NCI-H345 treated with DMSO at 0.1 percent for 48 hours (cell line): ENCODE measurements around the gene SP3.
"Not testable (repeated sequence)": the region's sequence is repeated elsewhere in the genome, so short reads cannot be mapped to it uniquely, and the experiment has no call there.

ENCODE experiments used
- DNase-seq: peaks from one replicate; lab custom pipeline; 2025; ENCODE audit not compliant: unreplicated experiment; lab: John Stamatoyannopoulos, UW

The SP3 gene

DNA sequence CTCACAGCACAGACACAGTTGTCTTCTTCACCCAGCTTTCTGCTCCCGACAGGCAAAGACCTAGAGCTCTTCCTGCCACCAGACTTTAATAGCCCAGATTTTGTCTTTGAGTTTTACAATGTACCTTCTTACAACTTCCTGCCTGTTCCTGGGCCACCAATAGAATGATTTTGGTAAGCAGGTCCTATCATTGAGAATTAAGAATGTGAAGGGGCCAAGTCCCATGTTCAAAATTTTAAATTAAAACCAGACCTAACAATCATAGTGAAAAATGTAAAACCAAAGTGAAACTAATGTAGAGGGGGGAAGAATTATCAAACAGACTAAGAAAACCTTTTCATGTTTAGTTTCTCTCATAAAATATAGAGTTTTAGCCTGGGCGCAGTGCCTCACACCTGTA is 72.8 kb downstream of the SP3 start:
- DNase-seq, result no peak

DNA sequence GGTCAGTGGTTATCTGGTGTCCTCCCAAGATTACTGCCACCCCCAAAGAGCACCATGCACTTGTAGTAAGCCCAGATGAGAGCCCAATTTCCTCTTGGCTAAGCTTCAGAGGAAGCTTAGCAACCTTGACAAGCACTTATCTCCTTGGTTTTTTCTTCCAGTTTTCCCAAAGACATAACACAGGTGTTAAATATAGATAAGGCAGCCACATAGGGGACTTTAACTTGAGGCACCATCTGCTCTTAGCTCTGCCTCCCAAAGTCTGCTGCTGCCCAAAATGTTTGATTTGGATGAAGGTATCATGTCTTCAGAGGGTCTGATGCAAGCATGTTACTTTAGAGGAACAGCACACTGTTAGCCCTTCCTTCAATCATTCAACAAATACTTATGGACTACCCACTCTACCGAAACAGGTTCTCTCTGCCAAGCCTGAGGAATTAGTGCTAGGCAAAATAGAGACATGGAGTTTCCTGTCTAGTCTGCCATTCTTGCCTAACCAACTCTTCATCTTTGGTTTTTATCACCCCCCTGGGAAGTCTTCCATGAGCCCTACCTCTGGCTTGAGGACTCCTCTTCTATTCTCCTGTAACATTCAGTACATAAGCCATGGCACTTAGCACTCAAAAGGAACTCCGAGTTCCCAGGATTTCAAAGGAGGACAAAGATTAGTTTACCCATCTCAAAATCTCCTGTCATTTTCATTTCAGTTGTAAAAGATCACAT is 73.7 kb downstream of the SP3 start:
- no peak for DNase-seq

DNA sequence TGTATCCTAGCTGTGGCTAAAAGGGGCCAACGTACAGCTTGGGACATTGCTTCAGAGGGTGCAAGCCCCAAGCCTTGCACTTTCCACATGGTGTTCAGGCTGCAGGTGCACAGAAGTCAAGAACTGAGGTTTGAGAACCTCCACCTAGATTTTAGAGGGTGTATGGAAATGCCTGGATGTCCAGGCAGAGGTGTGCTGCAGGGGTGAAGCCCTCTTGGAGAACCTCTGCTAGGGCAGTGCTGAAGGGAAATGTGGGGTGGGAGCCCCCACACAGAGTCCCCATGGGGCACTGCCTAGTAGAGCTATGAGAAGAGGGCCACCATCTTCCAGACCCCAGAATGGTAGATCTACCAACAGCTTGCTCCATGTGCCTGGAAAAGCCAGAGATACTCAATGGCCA is 75.7 kb downstream of the SP3 start:
- not testable (repeated sequence) for DNase-seq

DNA sequence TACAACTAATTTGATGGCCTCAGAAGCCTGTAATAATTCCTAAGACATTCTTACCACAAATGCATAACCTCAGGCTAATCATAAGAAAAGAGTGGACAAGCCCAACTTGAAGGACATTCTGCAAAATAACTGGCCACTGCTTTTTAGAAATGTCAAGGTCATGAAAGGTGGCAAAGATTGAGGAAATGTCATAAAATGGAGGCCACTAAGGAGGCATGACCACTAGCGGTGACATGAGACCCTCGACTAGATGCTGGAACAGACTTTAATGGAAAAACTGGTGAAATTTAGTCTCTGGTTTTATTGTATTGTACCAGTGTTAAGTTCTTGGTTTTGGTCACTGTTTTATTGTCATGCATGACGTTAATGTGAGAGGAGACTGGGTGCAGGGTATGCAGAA is 78.6 kb downstream of the SP3 start:
- no peak for DNase-seq

DNA sequence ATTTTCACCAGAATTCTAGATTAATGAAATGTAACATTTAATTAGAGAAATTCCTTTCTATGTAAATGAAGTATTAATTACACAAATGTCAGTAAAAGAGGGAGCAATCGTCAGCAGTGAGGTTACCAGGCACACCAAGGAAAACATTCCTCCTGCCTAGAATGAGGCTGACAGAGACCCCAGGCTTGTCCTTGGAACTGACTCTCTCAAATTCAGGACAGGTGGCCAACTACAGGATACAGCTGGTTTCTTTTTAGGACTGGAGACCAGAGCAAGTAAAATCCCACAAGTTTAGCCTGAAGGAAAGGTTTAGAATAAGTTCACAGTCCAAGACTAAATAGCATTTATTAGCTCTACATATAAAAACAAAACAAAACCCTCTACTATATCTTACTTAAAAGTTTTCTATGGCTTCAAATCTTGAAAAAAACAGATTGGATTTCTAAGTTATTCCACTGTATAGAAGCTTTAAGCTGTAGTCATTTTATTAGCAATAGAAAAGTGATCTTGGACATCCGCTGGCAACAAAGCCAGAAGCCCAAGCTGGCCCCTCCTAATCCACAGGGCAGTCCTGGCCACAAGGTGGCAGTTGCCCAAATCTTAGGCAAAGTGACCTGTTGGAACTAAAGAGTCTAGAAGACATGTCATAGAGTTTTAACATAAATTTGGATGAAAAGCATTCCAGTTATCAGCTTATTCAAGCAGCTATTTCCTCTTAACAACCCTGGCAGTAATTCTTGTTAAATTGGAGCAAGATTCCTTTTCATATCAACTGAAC is 81.0 kb downstream of the SP3 start:
- no peak for DNase-seq

DNA sequence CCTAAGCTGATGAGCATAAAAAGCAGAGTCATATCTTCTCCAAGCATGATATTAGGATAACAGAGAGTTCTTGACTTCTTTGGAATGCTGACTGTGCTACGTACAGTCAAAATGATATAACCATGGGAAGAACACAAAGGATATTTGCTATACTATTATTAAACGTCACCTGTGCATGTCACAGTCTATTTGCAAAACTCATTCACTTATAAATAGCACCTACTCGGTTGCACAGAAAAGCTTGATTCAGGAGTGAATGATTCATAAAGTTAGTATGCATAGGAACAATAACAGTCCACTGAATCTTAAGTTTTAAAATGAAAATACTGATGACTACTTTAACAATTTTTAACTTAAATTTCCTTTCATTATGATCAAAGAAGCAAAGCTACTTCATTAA is 83.3 kb downstream of the SP3 start:
- peak; percentile 86 for DNase-seq

DNA sequence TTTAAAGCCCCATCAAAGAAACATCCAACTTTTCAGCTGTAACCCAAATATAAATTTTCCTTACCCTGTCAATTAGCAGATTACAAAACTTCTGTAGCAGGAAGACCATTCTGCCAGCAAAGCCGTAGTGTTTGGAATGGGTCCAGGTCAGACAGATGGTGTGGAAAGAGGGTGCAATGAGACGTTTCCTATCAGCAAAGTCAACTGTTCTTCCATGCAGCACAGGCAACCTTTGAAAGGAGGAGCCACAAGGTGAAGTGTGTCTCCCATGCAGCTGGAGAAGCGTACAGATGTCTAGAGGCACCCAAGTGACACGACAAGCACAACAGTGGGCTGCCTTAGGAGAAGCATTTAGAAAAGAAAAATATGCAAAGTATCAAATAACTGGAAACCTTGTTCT is 83.7 kb downstream of the SP3 start:
- DNase-seq, result peak; percentile 86

DNA sequence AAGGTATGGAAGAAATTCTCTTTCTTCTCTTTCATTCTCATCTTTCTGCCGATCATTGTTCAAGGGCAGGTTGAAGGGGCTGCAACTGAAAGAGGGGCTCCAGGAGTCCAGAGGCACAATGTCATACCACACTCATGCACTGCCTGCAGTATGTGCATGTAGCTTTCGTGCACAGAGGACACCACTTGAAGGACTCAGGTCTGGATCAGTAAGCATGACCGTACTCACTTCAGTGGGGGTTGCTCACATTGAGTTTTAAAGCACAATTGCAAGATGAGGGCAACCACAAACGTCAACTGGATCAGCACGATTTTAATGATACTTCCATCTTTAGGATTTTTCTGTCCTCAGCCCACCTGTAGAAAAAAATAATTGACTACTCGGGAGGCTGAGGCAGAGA is 84.6 kb downstream of the SP3 start:
- DNase-seq, result no peak

DNA sequence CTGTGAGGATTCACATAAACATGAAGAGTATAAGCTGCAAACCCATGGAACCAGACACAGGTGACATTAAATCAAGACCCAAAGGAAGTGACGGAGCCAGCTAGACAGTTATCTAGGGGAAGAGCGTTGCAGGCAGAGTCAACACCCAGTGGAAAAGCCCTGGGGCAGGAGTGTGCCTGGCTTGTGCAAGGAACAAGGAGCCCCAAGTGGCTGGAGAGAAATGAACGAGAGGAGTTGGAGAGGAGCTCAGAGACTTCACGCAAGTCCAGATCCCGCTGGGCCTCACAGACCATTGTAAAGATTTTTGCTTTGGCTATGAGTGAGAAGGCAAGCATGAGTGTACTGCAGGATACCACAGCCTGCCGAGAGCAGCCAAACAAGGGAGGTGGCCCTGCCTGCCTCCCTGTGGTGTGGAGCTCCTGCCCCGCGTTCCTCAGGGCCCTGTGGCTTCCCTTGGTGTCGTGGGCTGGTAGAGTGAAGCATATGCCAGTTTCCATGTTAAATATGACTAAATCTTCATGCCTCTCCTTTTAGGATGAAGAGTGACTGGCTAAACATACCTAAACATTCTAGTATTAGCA is 88.2 kb downstream of the SP3 start:
- no peak for DNase-seq

DNA sequence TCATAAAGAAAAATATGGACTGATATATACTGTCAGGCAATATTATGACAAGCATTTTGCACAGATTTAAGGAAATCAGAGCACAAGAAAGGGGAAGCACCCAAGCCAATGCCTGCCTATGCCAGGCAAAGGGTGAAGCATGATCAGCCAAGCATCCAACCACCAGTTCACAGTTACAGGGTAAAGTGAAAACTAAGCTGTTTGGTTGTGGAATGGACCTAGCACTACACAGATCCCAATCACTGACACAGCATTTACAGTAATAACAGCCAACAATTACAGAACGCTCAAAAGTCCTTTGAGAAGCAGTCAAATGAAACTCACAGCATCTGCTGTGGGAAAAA is 90.3 kb downstream of the SP3 start:
- DNase-seq, result no peak

DNA sequence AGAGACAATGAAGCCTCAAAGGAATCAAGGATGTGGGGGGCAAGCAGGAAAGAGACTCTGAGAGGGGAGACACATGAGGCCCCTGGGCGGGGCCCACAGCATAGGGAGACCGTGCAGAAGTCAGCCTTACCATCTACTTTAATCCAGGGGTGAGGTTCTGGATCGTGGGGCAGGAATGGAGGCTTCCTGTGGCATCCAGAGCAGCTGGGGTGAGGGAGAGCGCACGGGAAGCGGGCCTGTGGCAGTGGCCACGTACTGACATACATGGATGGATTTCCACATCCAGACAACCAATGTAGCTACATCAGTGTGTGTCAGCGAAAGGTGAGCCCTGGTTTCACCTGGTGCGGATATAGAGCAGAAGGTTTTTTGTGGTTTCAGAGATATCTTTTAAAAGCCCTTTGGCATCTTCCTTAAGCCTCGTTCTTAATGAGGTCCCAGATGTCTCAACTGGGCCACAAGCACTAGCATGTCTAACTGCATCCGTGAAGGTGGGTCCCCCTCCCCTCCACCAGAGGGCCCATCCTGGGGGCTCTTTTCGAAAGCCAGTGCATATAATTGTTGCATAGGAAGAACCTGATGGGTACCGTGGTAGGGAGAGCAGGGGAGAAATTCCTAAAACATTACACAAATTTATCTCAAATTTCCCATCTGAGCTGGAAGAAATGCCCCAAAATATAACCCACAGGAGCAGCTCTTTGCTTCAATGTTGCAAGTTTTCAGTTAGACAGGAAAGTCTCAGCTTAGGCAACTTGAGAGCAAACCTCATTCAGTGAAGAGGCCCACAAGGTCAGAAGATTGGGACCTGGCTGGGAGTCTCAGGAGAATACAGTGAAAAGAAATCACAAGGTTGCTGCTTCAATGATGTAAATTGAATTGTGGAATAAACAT is 90.9 kb downstream of the SP3 start:
- no peak for DNase-seq

DNA sequence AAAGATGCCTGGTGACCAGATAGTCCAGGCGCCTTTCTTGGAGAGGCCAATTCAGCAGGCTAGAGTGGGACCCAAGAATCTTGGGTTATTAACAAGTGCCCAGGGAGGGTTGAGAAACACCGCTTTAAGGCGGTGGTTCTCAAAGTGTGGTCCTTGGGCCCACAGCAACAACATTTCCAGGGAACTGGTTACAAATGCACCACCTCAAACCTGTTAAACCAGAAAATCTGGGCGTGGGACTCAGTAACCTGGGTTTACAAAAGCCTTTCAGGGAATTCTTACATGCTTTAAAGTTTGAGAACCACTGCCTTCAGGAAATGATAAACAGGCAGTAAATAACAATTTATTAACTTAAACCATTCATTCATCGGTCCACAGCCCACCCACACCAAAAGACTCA is 92.5 kb downstream of the SP3 start:
- DNase-seq, result no peak

DNA sequence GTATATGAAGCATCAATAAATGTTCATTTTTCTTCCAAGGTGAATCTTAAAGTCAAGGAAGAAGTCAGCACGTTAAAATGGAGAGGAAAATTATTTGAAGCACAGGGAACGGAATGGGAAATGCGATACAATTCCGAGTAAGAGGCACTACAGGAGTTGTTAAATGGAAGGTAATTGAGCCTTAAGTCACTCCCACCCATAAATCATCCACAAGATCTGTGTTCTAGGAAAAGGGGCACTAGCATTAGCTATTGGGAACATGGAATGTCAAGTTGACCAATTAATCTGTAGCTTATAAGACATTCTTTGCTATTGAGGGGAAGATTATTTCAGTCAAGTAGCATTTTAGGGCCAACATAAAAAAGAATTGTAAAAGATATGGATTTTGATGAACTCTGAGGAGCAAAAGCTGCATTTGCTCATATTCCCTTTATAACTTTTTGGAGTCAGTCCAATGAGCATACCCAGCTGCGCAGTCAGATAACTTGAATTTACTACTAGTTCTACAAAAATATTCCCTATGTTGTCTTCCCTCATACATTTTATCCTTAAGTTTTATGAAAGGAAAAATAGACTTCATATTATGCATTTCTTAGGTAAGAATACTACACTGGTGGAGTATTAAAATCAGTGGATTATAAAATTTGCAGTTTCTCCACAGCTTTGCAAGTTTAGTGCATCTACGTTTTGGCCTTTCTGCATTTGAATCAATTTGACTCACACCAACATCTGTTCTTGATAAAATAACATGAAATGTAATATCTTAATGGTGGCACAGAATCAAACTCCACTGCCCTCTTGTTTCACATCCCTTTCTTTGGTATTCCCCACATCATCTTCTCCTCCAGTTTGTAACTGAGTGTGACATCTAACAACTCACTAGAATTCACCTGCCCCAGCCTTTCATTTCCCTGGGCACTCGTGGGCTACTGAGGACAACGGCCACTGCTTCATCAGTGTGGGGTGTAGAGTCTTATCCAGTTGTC is 95.6 kb downstream of the SP3 start:
- no peak for DNase-seq

DNA sequence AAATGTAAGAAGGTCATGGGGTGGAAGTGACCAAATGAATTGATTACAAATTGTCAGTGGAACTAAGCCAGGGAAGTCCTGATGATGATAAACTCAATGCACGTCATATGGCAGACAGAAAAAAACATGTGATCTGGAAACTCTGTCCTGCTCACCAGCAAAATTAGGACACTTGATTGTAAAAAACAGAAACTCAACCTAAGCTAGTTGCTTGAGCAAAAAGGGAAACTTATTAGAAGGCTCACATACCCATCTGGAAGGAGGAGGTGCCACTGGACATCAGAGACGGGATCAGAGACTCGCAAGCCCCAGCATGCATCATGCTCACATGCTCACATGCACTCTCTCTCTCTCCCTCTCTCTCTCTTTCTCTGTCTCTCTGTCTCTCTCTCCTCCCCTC is 96.8 kb downstream of the SP3 start:
- no peak for DNase-seq

DNA sequence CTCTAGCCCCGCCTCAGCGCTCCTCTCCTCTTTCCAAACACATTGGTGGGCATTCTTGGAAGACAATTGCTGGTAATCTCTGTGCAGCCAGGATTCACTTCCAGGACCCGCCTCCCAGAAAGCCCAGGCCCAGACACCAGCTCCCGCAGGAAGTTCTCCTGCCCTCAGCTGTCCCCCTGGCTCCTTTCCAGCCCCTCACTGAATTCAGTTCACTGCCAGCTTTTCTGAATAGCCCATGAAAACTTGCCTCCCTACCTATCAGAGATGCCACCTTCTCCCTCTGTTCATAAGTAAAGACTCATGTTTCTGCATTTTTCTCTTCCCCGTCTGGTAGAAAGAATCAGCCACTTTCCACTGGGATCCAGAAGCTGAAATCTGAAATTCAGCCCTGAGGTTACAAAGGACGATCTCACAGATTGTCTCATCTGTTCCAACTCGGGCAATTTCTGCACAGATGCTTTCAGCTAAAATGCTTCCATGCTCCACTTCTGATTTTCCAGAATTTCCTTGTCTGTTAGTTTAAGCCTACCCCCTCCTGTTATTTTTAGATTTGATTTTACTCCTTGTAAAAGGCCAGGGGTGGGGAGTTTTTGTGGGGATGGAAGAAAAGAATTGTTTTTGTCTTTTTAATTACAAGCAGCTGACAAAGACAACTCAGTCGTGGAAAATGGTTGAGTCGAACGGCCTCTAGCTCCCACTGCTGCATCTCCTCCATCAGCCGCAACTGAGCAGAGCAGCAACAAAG is 98.1 kb downstream of the SP3 start:
- DNase-seq, result no peak

DNA sequence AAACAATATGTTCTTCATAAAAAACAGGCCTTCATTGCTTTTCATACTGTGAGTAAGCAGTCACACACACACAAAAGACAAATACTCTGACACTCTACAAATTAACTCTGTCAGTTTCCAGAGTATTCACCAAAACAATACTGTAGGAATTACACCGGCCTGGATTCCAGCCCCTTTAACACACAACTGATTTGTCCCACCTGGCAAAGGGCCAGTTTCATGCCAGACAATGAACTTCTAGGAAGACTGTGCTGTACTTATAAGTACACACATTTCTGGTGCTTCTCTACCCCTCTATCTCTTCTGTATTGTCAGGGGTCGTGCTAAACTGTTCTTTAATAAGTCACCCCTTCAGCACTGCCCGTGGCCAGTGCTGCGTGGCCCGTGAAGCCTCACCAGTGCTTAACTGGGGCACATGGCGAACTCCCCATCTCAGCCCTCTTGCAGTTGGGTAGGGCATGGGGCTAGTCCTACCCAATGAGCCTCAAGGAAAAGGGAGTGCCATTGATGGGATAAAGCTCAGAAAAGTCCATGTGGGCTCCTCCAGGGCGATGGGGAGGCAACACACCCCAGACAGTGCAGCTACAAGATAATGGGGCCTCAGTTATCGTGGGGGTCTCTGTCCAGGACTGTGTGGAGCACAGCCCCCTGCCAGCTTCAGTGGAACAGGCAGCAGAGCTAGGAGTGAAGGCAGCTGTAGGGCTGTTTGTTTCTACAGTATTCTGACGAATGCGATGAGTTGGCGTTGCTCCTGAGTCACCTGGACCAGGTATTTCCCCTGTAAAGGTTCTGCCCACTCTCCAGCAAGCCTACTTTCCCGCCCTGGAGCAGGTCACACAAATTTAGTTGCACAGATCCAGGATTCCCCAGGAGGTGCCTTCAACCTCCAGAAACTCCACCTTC is 99.0 kb downstream of the SP3 start:
- no peak for DNase-seq

DNA sequence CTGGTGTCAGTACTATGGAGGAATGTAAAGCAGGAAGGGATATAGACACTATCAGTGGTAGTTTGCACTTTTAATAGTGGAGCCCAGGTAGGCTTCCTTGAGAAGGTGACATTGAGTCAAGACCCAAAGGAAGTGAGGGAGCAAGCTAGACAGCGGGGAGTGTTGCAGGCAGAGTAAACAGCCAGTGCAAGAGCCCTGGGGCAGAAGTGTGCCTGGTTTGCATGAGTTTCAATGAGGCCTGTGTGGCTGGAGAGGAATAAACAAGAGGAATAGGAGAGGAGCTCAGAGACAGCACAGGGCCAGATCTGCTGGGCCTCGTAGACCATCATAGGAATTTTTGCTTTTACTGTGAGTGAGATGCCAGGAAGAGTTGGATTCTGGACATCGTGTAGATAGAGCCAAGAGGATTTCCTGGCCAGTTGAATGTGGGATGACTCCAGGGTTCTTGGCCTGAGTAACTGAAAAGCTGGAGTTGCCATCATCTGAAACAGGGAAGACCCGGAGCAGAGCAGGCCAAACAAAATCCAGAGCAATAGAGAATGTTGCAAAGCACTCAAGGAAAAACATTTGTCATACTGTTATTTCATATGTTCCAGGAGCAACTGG is 102.5 kb downstream of the SP3 start:
- DNase-seq, result no peak

DNA sequence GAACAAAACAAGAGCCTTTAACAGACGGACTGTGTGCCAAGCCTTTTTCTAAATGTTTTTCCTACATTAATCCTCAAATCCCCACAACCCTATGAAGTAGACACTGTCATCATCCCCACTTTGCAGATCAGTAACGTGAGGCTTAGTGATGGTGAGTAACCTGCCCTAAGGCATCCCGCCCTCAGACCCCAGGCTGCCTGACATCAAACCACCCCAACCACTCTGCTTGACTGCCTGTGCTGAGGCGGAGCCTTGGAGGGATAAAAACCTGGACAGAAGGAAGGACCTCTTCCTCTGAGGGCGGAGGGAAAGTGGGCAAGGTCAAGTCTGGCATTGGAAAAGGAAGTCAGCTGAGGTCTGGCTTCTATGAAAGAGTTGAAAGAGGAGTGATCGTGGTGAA is 104.6 kb downstream of the SP3 start:
- no peak for DNase-seq
